Measurements from ENCODE around the gene CC2D2A.

Gene CC2D2A

DNA sequence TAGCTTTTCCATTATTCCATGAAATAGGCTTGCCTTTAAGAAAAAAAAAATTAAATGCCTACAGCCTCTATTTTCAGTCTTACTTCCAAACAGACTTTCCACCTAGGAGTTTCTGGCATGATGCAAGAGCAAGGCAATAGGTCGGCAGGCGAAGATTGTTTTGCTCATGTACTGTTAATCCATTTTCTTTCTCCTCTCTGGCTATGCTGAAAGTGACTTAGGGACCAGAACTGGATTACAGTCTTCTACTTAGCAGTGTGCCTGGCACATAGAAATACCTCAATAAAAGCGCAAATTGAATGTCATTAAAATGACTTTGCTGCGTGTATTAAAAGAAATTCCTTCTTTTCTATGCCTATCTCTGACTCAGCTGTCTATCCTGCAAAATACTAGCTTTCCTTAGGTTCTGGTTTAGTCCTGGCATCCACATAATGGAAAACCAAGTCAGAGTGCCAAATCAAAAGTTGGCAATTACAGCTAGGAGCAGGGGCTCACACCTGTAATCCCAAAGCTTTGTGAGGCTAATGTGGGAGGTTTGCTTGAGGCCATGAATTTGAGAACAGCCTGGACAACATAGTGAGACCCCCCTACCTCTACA, 51.9 kb downstream of the CC2D2A start:
- no peak for DNase-seq

DNA sequence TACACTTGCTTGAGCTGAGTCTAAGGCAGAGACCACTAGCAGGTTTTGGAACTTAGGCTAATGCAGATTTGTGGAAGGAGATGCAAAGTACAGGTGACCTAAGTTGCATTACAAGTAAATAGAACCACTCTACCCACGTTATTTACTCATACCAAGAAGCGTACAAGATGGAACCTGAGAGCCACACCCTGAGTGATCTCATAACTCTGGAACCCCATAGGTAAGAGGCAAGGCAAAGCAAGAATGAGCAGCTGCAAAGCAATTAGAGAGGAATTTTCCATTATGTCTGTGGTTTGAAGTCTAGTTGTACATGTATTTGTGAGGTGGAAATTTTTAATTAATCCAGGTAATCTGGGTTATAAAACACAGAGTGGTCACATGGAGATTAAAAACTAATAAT, 55.4 kb downstream of the CC2D2A start:
- no peak for DNase-seq

DNA sequence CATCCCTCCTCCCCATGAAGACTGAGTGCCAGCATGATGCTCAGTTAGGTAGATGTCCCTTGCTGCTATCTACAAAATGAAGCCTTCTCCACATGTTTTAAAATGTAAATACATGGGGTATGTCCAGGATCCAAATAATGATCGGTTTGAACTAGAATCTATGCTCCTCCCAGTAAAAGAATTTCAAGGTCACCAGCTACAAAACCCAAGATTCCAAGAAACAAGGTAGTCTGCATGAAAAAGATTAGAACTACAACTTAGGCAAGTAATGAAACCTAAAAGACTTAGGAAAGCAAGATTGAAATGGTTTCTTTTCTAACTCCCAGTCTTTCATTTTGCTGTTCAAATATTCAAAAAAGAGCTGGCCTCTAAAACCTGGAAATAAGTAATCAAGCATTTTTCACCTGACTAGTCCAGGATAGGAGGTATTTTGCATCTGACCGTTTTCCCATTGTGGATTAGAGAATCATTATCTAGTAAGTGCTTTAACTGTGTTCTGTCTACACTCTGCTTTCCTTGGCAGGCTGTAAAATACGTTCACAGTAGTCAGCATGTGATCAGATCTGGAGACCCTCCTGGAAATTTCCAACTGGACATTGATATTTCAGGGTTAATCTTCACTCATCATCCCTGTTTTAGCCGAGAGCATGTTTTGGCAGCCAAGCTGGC, 57.4 kb downstream of the CC2D2A start:
- no peak for DNase-seq

DNA sequence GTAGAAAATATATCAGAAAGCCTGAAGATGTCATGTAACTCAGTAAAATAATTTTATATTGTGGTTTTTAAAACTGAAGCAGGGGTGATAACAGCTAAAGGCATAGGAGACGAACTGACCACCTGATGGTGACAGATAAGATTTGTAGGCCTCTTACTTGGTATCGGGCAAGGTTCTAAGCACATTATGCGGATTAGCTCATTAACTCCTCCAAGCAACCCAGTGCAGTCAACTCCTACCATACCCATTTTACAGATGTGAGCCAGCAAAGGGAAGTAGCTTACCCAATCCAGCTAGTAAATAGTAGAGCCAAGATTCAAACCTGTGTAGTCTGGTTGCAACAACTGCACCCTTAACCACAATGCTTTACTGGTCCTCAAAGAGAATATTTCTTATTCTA, 62.1 kb downstream of the CC2D2A start:
- DNase-seq = no peak

DNA sequence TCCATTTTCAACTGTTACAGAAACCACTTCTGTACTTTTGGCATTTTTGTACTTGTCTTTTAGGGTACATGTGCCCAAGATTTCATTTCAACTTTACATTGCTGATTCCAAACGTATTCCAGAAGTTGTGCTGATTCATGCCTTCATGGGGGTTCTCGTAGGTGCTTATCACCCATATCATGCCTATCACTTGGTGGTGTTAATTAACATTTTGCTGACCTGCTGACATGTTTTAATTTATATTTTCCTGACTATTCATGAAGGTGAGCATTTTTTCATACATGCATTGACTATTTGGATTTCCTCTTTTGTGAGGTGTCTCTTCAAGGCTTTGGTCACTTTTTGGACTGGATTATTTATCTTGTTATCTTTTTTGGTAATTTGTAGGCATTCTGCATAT, 64.1 kb downstream of the CC2D2A start:
- no peak for DNase-seq

DNA sequence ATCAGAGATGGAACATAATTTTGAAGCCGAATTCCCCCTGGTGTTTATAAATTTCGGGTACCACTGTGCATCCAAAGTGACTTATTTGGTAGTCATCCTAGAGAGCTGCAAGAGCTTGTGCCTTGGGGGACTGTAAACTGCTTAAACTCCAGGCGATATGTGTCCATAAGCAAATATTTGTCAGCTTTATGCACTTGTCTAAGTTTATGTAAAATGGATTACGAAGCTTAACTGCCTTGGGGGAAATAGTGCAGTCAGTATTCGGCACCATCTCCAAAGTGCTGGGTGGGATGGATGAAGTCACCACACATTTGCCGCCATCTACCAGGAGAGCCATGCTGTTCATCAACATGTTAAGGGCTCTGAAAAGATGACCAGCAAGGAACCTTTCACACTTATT, 65.9 kb downstream of the CC2D2A start:
- DNase-seq = no peak

DNA sequence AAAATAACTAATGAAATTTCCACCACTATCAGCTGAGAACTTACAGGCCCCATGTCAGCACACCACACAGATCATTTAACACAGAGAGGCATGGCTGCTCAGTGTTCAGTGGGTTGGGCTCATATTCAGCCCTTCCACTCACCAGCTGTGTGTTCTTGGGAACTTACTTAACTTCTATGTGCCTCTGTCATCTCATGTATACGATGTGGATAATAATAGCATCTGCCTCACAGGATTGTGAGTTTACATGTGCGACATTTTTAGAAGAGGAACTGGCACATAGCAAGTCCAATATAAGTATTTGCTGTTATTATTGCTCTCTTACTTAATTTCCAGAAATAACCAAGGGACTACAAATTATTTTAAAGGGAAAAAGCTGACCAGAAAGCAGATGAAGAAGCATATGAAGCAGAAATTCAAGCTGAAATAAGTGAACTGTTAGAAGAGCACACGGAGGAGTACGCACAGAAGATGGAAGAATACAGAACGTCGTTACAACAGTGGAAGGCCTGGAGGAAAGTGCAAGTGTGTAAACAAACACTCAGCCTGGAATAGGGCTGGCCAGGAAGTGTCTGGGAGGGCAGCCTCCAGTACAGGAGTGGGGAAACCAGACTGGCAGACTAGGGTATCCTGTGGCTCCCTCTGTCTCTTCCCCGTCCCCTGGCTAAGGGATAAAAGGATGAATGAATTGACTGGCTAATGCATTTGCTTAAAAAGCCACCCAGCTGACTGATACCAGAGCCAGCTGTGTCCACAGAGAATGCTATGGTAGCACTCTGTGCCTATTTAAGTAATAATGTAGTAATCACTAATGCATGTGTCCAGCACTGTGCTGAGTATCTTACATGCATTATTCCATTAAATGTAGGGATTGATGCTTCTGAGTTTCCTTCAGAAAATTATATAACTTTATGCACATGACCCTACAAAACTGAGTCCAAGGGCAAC, 67.1 kb downstream of the CC2D2A start:
- no peak for DNase-seq

DNA sequence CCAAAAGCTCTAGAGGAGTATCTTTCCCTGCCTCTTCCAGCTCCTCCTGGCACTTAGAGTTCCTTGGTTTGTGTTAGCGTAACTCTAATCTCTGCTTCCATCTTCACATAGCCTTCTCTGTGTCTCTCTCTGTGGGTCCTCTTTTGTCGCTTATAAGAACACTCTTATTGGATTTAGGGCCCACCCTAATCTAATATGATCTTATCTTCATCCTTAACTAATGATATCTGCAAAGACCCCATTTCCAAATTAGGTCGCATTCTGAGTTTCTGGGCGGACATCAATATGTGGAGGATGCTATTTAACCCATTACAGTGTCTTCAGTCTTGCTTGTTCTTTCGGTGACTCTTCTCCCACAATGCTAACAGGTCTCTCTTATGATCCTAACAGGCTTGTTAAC, 72.3 kb downstream of the CC2D2A start:
- no peak for DNase-seq

DNA sequence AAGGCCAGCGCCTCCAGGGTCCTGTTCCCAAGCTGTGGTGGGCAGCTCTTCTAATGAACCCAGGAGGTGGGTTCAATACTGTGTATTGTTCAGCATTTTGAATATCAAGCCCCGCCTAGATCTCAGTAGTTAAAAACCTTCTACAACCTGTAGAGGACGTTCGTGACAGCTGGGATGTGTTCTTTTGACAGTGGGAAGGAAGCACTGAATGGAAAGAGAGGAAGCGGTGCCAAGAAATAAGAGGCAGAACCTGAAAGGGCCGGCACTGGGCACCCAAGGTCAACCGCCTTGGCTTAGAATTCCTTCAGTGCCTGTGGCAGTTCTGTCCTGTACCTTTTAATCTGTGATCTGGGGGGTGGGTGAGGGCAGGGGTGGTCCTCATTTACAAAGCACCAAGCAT, 73.1 kb downstream of the CC2D2A start:
- no peak for DNase-seq

DNA sequence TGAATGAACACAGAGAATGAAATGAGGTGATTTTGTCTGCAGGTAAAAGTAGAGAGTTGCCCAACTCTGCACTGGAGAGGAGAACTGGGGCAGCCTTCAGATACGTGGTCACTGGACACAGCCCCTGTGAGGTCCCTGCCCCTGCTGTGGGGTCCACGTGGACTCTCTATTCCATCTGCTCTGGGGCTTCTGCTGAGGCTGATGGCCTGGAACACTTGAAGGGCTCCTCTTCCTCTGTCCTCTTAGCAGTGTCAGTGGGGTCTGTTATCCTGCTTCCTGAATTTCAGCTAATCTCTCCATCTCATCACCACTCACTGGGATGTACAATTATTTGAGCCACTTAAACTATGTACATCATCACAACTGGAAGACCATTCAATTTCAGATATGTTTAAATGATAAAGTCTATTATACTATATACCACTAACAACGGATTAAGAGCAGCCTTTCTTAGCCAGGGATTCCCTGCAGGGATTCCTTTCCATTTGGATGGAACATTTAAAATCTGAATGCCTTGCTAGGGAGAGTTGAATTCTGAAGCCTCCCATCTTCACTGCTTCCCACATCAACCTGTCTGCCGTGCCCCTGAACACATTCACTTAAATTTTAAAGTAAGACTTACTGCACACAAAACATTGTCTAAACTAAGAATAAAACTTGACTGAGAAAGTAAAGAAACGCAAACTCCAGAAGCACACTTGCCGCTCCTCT, 74.0 kb downstream of the CC2D2A start:
- DNase-seq = no peak

DNA sequence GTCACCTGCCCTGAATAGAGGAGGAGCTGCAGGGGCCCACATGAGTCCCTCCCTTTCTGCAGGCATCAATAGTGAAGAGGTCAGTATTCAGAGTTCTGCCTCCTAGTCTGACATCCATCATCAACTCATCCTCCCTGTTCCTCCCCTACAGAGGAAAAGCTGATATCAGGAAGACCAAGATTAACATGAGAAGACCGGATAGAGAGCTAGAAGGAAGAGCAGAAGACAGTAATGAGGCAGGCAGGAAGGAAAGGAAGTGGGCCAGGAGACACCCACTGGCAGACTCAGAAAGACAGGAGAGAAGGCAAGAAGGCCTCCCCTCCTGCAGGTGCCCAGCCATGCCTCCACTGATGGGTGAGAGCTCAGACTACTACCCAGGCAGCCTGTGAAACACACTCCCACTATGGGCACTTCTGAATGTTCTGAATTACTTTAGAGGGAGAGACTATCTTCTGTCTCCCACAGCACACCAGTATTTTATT, 74.6 kb downstream of the CC2D2A start:
- DNase-seq = no peak

DNA sequence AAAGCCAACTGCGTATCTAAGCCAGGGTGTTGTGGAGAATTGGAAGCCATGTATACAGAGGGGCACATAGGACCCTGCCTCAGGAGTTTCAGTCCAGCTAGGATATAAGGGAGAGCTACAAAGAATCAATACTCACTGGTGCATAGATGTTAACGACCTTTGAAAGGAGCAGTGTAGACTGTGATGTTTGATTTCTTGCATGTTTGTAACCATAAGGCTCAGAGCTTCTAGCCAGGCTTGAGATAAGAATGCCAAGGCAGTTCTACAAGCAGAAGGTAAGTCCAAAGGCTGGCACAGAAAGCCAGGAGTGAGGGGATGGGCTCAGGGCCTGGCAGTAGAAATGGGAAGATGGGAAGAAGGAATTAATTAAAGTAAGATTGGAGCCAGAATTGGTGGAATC, 75.7 kb downstream of the CC2D2A start:
- no peak for DNase-seq

DNA sequence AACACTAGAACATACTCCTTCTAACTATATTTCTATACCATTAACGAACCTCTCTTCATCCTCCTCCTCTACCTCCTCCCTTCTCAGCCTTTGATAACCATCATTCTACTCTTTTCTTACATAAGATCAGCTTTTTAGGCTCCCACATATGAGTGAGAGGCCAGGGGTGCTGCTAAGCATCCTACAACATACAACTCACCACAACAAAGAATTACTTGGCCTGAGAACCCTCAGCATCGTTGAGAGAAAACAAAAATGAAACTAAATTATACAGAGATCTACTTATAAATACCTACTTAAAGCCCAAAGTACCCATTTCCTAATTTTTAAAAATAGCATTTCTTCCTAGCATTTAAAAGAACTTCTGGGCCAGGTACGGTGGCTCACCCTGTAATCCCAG, 77.7 kb downstream of the CC2D2A start:
- no peak for DNase-seq

DNA sequence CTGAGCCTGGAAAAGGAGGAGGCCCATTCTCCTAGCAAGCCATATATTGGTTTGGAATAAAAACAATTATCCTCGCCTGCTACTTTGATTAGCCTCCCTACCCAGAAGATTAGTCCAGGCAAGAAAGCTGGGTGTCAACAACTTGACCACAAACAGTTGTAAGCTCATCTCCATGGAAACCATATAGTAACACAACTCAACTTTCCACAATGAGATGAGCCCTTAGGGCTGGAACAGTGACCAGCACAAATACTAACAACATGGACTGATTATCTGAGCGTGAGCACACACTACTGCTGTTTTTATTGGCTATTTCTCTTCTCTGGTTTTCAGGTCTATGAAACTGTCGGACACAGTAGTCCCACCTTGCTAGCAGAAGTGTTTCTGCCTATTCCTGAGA, 80.8 kb downstream of the CC2D2A start:
- DNase-seq = no peak

DNA sequence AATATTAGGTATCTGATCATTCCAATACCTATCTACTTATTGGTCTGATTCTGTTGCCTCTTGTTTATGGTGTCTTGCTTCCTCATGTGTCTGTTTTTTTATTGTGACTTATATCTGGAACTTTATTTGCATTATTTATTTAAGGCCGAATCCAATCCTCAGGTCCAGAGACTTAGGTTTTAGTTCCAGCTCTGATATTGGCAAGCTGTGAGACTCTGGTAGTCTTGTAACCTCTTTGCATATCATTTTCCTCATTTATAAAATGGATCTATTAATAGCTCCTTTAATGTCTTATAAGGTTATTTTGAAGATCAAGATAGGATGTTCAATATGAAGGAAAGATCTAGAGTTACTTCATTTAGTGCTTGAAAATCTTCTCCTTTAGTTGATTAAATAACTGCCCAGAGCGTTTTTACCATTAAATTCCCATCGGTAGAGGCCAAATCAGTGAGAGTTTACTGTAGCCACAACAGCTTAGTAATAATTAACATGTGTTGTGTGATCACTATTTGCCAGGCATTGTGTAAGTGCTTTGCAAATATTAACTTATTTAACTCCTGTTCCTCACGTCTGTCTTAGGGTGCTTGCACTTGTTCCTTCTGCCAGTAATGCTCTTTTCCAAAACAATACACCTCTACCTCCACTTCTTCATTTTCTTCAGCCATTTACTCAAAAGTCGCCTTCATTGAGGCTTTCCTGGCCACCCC, 82.2 kb downstream of the CC2D2A start:
- DNase-seq = no peak

DNA sequence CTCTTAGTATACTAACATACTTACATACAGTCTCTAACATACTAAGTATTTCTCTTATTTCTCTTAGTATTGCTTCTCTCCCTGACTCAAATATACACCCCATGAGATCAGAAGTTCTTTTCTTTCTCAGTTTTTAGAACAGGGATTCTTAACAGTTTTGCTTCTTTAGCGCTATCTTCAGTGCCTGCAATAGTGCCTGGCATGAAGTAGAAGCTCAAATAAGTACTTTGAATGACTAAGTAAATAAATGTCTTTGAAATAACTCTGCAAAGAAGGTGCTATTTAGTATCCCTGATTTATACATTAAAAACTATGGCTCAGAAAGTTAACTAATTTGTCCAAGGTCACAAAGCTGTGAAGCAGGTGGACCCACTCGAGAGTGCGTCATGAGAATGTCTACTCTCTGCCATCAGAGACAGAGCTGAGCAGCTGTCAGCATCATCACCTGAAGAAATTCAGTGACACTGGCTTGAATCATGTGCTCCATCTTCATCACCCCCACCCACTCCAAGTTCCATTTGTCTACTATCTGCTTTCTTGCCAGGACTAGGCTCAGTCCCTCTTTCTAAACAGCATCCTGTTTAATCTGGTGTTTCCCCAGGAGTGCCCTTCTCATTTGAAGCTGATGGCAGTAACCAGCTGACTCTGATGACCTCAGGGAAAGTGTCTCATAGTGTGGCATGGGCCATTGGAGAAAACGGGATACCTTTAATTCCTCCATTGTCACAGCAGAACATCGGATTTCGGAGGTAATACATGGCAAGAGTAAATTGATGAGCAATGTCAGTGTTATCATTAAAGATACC, 83.1 kb downstream of the CC2D2A start:
- DNase-seq = no peak

DNA sequence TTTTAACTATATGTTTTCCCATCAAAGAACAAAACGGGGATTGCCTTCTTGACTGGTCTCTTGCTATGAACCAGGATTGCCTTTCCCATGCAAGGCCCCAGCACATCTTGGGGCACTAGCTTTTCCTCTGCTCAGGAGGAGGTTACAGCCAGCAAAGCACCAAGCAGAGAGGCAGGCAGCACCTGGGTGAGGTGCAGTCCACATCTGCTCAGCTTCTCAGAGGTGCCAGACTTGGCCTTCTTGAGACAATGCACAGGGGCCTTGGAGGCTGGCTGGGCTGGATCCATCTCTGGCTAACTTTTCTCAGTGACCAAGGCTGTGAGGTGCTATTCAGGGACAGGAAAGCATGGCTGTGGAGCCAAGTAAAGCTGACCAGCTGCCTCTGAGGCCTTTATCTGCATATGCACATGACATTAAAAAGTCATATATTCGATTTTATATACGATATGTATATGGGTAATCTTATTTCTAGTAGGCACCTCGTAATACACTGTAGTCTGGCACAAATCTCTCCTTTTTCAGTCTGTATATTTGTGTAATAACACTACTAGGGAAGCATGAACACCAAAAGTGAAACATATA, 86.9 kb downstream of the CC2D2A start:
- no peak for DNase-seq

DNA sequence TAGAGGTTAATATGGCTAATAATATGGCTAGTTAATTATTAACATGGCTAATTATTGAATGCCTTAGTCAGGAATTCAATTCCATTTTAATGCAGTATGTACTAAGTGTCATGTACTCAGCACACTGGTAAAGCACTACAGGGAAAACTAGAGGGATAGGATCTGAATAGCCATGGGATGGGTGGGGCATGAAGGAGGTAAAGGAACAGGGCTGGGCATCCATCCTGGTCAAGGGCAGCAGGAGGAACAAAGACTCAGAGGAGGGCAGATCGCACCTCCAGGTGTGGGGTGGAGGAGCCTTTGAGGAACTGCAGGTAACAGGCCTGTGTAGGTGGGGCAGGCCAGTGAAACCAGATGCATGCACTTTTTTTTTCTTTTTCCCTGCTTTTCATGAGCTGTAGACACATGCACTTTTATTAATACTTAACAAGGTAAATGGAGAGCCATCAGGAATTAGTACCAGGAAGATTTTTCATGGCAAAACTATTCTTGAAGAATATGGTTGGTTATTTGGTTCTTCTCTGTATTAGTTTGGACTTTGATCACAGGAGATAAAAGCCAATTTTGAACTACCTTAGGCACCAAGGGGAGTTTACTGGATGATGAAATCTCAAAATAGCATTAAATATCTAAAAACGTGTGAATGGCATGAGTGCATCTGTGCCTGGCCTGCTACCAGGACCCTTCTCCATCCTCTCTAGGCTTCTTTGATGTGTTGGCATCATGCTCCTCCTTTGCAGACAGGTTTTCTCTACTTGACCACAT, 88.3 kb downstream of the CC2D2A start:
- no peak for DNase-seq

DNA sequence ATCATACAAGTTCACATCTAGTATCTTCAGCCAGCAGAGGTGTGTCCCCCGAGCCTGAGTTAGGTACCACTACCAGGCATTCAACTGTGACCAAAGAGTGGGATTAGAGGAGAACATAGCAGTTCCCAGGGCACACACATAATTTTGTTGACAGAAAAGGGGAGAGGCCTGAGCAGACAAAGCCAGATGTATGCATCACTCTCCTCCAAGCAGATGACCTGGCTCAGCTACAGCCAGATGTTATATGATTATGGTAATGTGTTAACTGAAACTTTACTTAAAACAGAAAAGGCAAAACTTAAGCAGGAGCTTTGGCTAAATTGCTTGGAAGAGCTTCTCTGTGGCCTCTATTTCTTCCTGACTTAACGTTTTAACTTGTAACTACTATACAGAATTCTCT, 88.9 kb downstream of the CC2D2A start:
- DNase-seq = no peak

DNA sequence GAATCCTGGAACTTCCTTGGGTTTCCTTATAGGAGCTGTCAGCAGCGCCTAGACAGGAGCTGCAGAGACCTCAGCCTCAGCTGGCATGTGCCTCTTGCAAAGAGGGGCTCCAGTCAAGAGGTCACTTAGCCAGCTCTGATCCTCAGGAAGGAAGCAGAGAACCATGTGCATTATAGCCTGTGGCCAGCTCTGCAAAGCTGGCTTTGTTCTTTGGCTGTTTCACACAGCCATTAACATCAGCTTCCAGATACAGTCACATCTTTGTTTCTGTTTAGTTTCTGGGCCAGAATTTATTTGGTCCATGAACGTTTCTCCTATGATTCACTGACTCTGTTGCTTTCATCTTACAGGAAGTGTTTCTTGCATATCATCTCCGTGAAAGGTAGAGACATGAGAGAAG, 92.4 kb downstream of the CC2D2A start:
- DNase-seq = no peak

DNA sequence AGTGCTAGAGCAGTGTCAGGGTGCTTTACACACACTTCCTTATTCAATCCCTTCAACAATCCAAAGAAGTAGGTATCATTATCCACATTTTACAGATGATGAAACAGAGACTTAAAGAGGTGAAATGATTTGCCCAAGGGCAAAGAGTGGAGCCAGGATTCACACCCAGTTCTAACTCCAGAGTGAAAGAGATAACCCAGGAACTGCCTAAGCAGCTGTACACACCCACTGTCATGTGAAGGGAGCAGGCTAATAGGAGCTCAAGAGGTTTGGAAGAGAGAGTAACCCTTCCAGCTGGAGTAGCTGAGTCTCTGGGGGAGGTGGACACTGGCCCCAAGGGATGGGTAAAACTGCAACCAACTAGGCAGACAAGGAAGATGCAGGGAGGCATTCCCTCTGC, 92.9 kb downstream of the CC2D2A start:
- DNase-seq = no peak
